Measurements from ENCODE around the gene GDNF.
"Not testable (repeated sequence)": the region's sequence is repeated elsewhere in the genome, so short reads cannot be mapped to it uniquely, and the experiment has no call there.

The GDNF gene

GRCh38 chr5:37799865-37800421 is 39.9 kb downstream of the GDNF start:
- H3K36me3 ChIP-seq (ENCODE audit: insufficient read depth, low read length) = no peaks in the 10 kb centered on the region
- H3K4me1 ChIP-seq (ENCODE audit: insufficient read depth, low read length) = no peaks in the 10 kb centered on the region
- H3K27ac ChIP-seq (ENCODE audit: low read depth, low read length) = no peak overlapping the region
- no peak overlapping the region for H3K9ac ChIP-seq (ENCODE audit: low read depth, low read length)
- no peaks in the 10 kb centered on the region; the same call in 1 of the 2 replicates for H3K27me3 ChIP-seq (ENCODE audit: insufficient read depth, low read length)
- peaks cover 6% of the 10 kb centered on the region; the same call in 1 of the 2 replicates for H3K9me3 ChIP-seq (ENCODE audit: insufficient read depth, low read depth, low read length)
- no peak overlapping the region for H3K4me3 ChIP-seq (ENCODE audit: low read length)
- WGBS = 95% methylated on average over 2 of the region's 2 CpGs

- not testable (repeated sequence) for H3K4me3 ChIP-seq (ENCODE audit: low read length); H3K36me3 ChIP-seq (ENCODE audit: insufficient read depth, low read length); H3K27ac ChIP-seq (ENCODE audit: low read depth, low read length); H3K4me1 ChIP-seq (ENCODE audit: insufficient read depth, low read length); H3K27me3 ChIP-seq (ENCODE audit: insufficient read depth, low read length); H3K9ac ChIP-seq (ENCODE audit: low read depth, low read length)
- peaks cover 13% of the 10 kb centered on the region; the same call in 1 of the 2 replicates for H3K9me3 ChIP-seq (ENCODE audit: insufficient read depth, low read depth, low read length)
- WGBS = 93% methylated on average over 1 of the region's 1 CpG
Measured at GRCh38 chr5:37796435-37796834, 43.4 kb downstream of the GDNF start.

GRCh38 chr5:37795292-37795691 is 44.5 kb downstream of the GDNF start:
- not testable (repeated sequence) for H3K9ac ChIP-seq (ENCODE audit: low read depth, low read length)

GRCh38 chr5:37792975-37793631 is 46.7 kb downstream of the GDNF start:
- H3K4me3 ChIP-seq (ENCODE audit: low read length) = no peak overlapping the region
- no peaks in the 10 kb centered on the region for H3K4me1 ChIP-seq (ENCODE audit: insufficient read depth, low read length)
- H3K36me3 ChIP-seq (ENCODE audit: insufficient read depth, low read length) = no peaks in the 10 kb centered on the region
- no peaks in the 10 kb centered on the region for H3K27me3 ChIP-seq (ENCODE audit: insufficient read depth, low read length)
- WGBS = 93% methylated on average over 2 of the region's 2 CpGs
- H3K9me3 ChIP-seq (ENCODE audit: insufficient read depth, low read depth, low read length) = peaks cover 13% of the 10 kb centered on the region; the same call in 1 of the 2 replicates
- H3K9ac ChIP-seq (ENCODE audit: low read depth, low read length) = no peak overlapping the region
- no peak overlapping the region for H3K27ac ChIP-seq (ENCODE audit: low read depth, low read length)

More at GRCh38 chr5:37795292-37795691, 44.5 kb downstream of the GDNF start:
- H3K4me3 ChIP-seq (ENCODE audit: low read length); H3K27ac ChIP-seq (ENCODE audit: low read depth, low read length); H3K27me3 ChIP-seq (ENCODE audit: insufficient read depth, low read length); H3K4me1 ChIP-seq (ENCODE audit: insufficient read depth, low read length); H3K36me3 ChIP-seq (ENCODE audit: insufficient read depth, low read length): not testable (repeated sequence)
- WGBS = 88% methylated on average over 2 of the region's 2 CpGs
- peaks cover 13% of the 10 kb centered on the region; the same call in 1 of the 2 replicates for H3K9me3 ChIP-seq (ENCODE audit: insufficient read depth, low read depth, low read length)

GRCh38 chr5:37791321-37791720 is 48.5 kb downstream of the GDNF start:
- H3K9ac ChIP-seq (ENCODE audit: low read depth, low read length) = no peak overlapping the region
- H3K36me3 ChIP-seq (ENCODE audit: insufficient read depth, low read length) = no peaks in the 10 kb centered on the region
- no peak overlapping the region for H3K27ac ChIP-seq (ENCODE audit: low read depth, low read length)
- no peak overlapping the region for H3K4me3 ChIP-seq (ENCODE audit: low read length)
- peaks cover 13% of the 10 kb centered on the region; the same call in 1 of the 2 replicates for H3K9me3 ChIP-seq (ENCODE audit: insufficient read depth, low read depth, low read length)
- H3K4me1 ChIP-seq (ENCODE audit: insufficient read depth, low read length) = peaks cover 5% of the 10 kb centered on the region; the same call in 1 of the 2 replicates
- H3K27me3 ChIP-seq (ENCODE audit: insufficient read depth, low read length) = no peaks in the 10 kb centered on the region
- 82% methylated on average over 2 of the region's 2 CpGs for WGBS

GRCh38 chr5:37789991-37790390 is 49.9 kb downstream of the GDNF start:
- WGBS = 89% methylated on average over 2 of the region's 2 CpGs
- no peak overlapping the region for H3K9ac ChIP-seq (ENCODE audit: low read depth, low read length)
- no peak overlapping the region for H3K4me3 ChIP-seq (ENCODE audit: low read length)
- H3K27ac ChIP-seq (ENCODE audit: low read depth, low read length) = no peak overlapping the region
- H3K27me3 ChIP-seq (ENCODE audit: insufficient read depth, low read length) = no peaks in the 10 kb centered on the region
- peaks cover 8% of the 10 kb centered on the region; the same call in 1 of the 2 replicates for H3K4me1 ChIP-seq (ENCODE audit: insufficient read depth, low read length)
- peaks cover 10% of the 10 kb centered on the region; the same call in 1 of the 2 replicates for H3K9me3 ChIP-seq (ENCODE audit: insufficient read depth, low read depth, low read length)
- H3K36me3 ChIP-seq (ENCODE audit: insufficient read depth, low read length) = no peaks in the 10 kb centered on the region

- no peak overlapping the region for H3K9ac ChIP-seq (ENCODE audit: low read depth, low read length)
- H3K27me3 ChIP-seq (ENCODE audit: insufficient read depth, low read length) = no peaks in the 10 kb centered on the region
- H3K9me3 ChIP-seq (ENCODE audit: insufficient read depth, low read depth, low read length) = peaks cover 4% of the 10 kb centered on the region; the same call in 1 of the 2 replicates
- H3K36me3 ChIP-seq (ENCODE audit: insufficient read depth, low read length) = no peaks in the 10 kb centered on the region
- WGBS = 96% methylated on average over 6 of the region's 6 CpGs
- no peak overlapping the region for H3K4me3 ChIP-seq (ENCODE audit: low read length)
- H3K4me1 ChIP-seq (ENCODE audit: insufficient read depth, low read length) = peaks cover 8% of the 10 kb centered on the region; the same call in 1 of the 2 replicates
- H3K27ac ChIP-seq (ENCODE audit: low read depth, low read length) = no peak overlapping the region
Measured at GRCh38 chr5:37787742-37788141, 52.1 kb downstream of the GDNF start.

- no peak overlapping the region for H3K27ac ChIP-seq (ENCODE audit: low read depth, low read length)
- 96% methylated on average over 4 of the region's 5 CpGs for WGBS
- H3K9me3 ChIP-seq (ENCODE audit: insufficient read depth, low read depth, low read length) = peaks cover 4% of the 10 kb centered on the region; the same call in 1 of the 2 replicates
Measured at GRCh38 chr5:37786862-37787519, 52.9 kb downstream of the GDNF start.

GRCh38 chr5:37786416-37786815 is 53.4 kb downstream of the GDNF start:
- Histone ChIP-seq H3K9ac (ENCODE audit: low read depth, low read length) (no peak overlapping the region), H3K36me3 (ENCODE audit: insufficient read depth, low read length) (no peaks in the 10 kb centered on the region), H3K27ac (ENCODE audit: low read depth, low read length) (no peak overlapping the region), H3K4me1 (ENCODE audit: insufficient read depth, low read length) (peaks cover 8% of the 10 kb centered on the region; the same call in 1 of the 2 replicates), H3K9me3 (ENCODE audit: insufficient read depth, low read depth, low read length) (peaks cover 4% of the 10 kb centered on the region; the same call in 1 of the 2 replicates), H3K27me3 (ENCODE audit: insufficient read depth, low read length) (no peaks in the 10 kb centered on the region), H3K4me3 (ENCODE audit: low read length) (no peak overlapping the region)
- WGBS = 52% methylated on average over 2 of the region's 2 CpGs

More at GRCh38 chr5:37786862-37787519, 52.9 kb downstream of the GDNF start:
- Histone ChIP-seq H3K9ac (ENCODE audit: low read depth, low read length) (no peak overlapping the region), H3K4me1 (ENCODE audit: insufficient read depth, low read length) (peaks cover 8% of the 10 kb centered on the region; the same call in 1 of the 2 replicates), H3K4me3 (ENCODE audit: low read length) (no peak overlapping the region), H3K27me3 (ENCODE audit: insufficient read depth, low read length) (no peaks in the 10 kb centered on the region), H3K36me3 (ENCODE audit: insufficient read depth, low read length) (no peaks in the 10 kb centered on the region)

GRCh38 chr5:37781409-37781808 is 58.4 kb downstream of the GDNF start:
- not testable (repeated sequence) for H3K4me1 ChIP-seq (ENCODE audit: insufficient read depth, low read length); H3K9me3 ChIP-seq (ENCODE audit: insufficient read depth, low read depth, low read length); H3K9ac ChIP-seq (ENCODE audit: low read depth, low read length); H3K4me3 ChIP-seq (ENCODE audit: low read length); H3K27me3 ChIP-seq (ENCODE audit: insufficient read depth, low read length); H3K27ac ChIP-seq (ENCODE audit: low read depth, low read length); H3K36me3 ChIP-seq (ENCODE audit: insufficient read depth, low read length)
- 98% methylated on average over 8 of the region's 8 CpGs for WGBS

GRCh38 chr5:37777432-37778130 is 62.3 kb downstream of the GDNF start:
- Histone ChIP-seq H3K4me3 (ENCODE audit: low read length) (no peak overlapping the region), H3K9ac (ENCODE audit: low read depth, low read length) (no peak overlapping the region), H3K27me3 (ENCODE audit: insufficient read depth, low read length) (no peaks in the 10 kb centered on the region), H3K4me1 (ENCODE audit: insufficient read depth, low read length) (no peaks in the 10 kb centered on the region), H3K9me3 (ENCODE audit: insufficient read depth, low read depth, low read length) (peaks cover 8% of the 10 kb centered on the region; the same call in 1 of the 2 replicates), H3K36me3 (ENCODE audit: insufficient read depth, low read length) (no peaks in the 10 kb centered on the region), H3K27ac (ENCODE audit: low read depth, low read length) (no peak overlapping the region)
- 93% methylated on average over 15 of the region's 15 CpGs for WGBS

Measured in HUES64 (cell line).